IMR-90 (cell line): ENCODE measurements around the gene PRKD1. TPM values are rescaled to one million over a fixed set of nuclear protein-coding genes. Genes with fewer than 3 reads are reported as not detected.

Source experiments
- ATAC-seq: fragments of 200-7000 bp; cut with Tn5 transposase; 2 replicates; pipeline ENCODE4 v1.9.1; 2020; ENCODE audit warnings: low read depth, mild to moderate bottlenecking, moderate library complexity
- BruUV-seq: library from RNA; stranded (reverse); fragments of 400-500 nt; replicated peaks from 2 replicates; lab custom pipeline; 2021; lab: Mats Ljungman, UMichigan
- CTCF ChIA-PET: fragments of 300-600 bp; formaldehyde crosslinking; extraction: SDS; loops from one replicate; lab custom pipeline; 2021; ENCODE audit warnings: antibody characterized with exemption; lab: Yijun Ruan, JAX
- POLR2A ChIA-PET: fragments of 300-600 bp; sonication (Branson Sonifier 250); formaldehyde crosslinking; loops from one replicate; lab custom pipeline; 2022; ENCODE audit warnings: antibody characterized with exemption; ENCODE audit not compliant: unreplicated experiment; lab: Charles Lee
- DNase-seq: peaks from one replicate; pipeline ENCODE4 v3.0.0; 2013
- H2AFZ ChIP-seq: replicated peaks from 2 replicates; pipeline ENCODE3; 2013; ENCODE audit warnings: low read length, mild to moderate bottlenecking; ENCODE audit not compliant: poor library complexity
- H2AK5ac ChIP-seq: 2 replicates; pipeline ENCODE4 v1.6.1; 2013; ENCODE audit warnings: low read depth, low read length, inconsistent platforms
- H2AK9ac ChIP-seq: replicated peaks from 2 replicates; pipeline ENCODE3; 2013; ENCODE audit warnings: mild to moderate bottlenecking, low read depth, low read length, moderate library complexity; ENCODE audit not compliant: poor library complexity
- H2BK120ac ChIP-seq: 2 replicates; pipeline ENCODE4 v1.6.1; 2013; ENCODE audit warnings: low read depth, low read length, inconsistent platforms
- H2BK15ac ChIP-seq: 3 replicates; pipeline ENCODE4 v1.6.1; 2013; ENCODE audit warnings: low read depth, low read length, inconsistent platforms
- H2BK20ac ChIP-seq: 2 replicates; pipeline ENCODE4 v1.6.1; 2013; ENCODE audit warnings: low read depth, mild to moderate bottlenecking, inconsistent platforms, low read length, moderate library complexity
- H2BK5ac ChIP-seq: 2 replicates; pipeline ENCODE4 v1.6.1; 2013; ENCODE audit warnings: mild to moderate bottlenecking, low read depth, low read length, inconsistent platforms; ENCODE audit not compliant: poor library complexity, severe bottlenecking
- H3K14ac ChIP-seq: replicated peaks from 2 replicates; pipeline ENCODE4 v1.6.1; 2013; ENCODE audit warnings: low read depth, low read length, inconsistent platforms
- H3K18ac ChIP-seq: 2 replicates; pipeline ENCODE4 v1.6.1; 2013; ENCODE audit warnings: low read depth, low read length, control low read depth
- H3K23ac ChIP-seq: 2 replicates; pipeline ENCODE4 v1.6.1; 2013; ENCODE audit warnings: low read depth, low read length, inconsistent platforms
- H3K27ac ChIP-seq: 2 replicates; pipeline ENCODE4 v1.5.1; 2013; ENCODE audit warnings: mild to moderate bottlenecking, control low read depth, low read length; ENCODE audit not compliant: insufficient read depth
- H3K27me3 ChIP-seq: 2 replicates; pipeline ENCODE4 v1.6.1; 2013; ENCODE audit warnings: low read length; ENCODE audit not compliant: control insufficient read depth, insufficient read depth
- H3K36me3 ChIP-seq: 2 replicates; pipeline ENCODE4 v1.6.1; 2013; ENCODE audit warnings: low read length, mixed read lengths; ENCODE audit not compliant: control insufficient read depth, insufficient read depth
- H3K4ac ChIP-seq: 2 replicates; pipeline ENCODE4 v1.6.1; 2013; ENCODE audit warnings: low read depth, low read length, inconsistent platforms
- H3K4me1 ChIP-seq: 2 replicates; pipeline ENCODE4 v1.6.1; 2013; ENCODE audit warnings: low read length, mixed read lengths; ENCODE audit not compliant: control insufficient read depth, insufficient read depth
- H3K4me2 ChIP-seq: 2 replicates; pipeline ENCODE4 v1.6.1; 2013; ENCODE audit warnings: low read depth, mild to moderate bottlenecking, control low read depth, low read length, moderate library complexity
- H3K4me3 ChIP-seq: 2 replicates; pipeline ENCODE4 v1.5.1; 2013; ENCODE audit warnings: low read depth, mild to moderate bottlenecking, control low read depth, low read length, moderate library complexity; ENCODE audit not compliant: insufficient read depth
- H3K56ac ChIP-seq: 2 replicates; pipeline ENCODE4 v1.6.1; 2013; ENCODE audit warnings: low read length, inconsistent platforms; ENCODE audit not compliant: insufficient read depth; ENCODE audit errors: extremely low read depth
- H3K79me1 ChIP-seq, 2 experiments: 2 replicates each; pipeline ENCODE4 v1.6.1; 2013; ENCODE audit warnings: low read length in 2 of 2, inconsistent platforms in 1 of 2, low read depth in 1 of 2
- H3K9ac ChIP-seq: 2 replicates; pipeline ENCODE4 v1.6.1; 2013; ENCODE audit warnings: low read depth, low read length, control low read depth
- H3K9me1 ChIP-seq: 2 replicates; pipeline ENCODE4 v1.6.1; 2013; ENCODE audit warnings: low read length, inconsistent platforms; ENCODE audit not compliant: insufficient read depth
- H3K9me3 ChIP-seq: 2 replicates; pipeline ENCODE4 v1.6.1; 2013; ENCODE audit warnings: low read length; ENCODE audit not compliant: control insufficient read depth, insufficient read depth
- H4K20me1 ChIP-seq: 2 replicates; pipeline ENCODE4 v1.6.1; 2013; ENCODE audit warnings: low read length, inconsistent platforms; ENCODE audit not compliant: insufficient read depth
- H4K5ac ChIP-seq: 2 replicates; pipeline ENCODE4 v1.6.1; 2013; ENCODE audit warnings: mild to moderate bottlenecking, low read depth, low read length, control low read depth
- H4K8ac ChIP-seq, 2 experiments: 2 replicates each; pipeline ENCODE4 v1.6.1; 2013; ENCODE audit warnings: low read depth in 2 of 2, low read length in 2 of 2, control low read depth in 1 of 2, inconsistent platforms in 1 of 2
- H4K91ac ChIP-seq: 2 replicates; pipeline ENCODE4 v1.6.1; 2013; ENCODE audit warnings: low read depth, low read length, inconsistent platforms; ENCODE audit not compliant: insufficient read depth
- BHLHE40 ChIP-seq: fragments of 150-350 bp; IDR thresholded peaks from 2 replicates; pipeline ENCODE4 v1.6.1; 2016; ENCODE audit warnings: mild to moderate bottlenecking, low read depth, low read length
- CEBPB ChIP-seq: IDR thresholded peaks from 2 replicates; pipeline ENCODE4 v1.6.1; 2012; ENCODE audit warnings: low read depth, low read length, improper control_type of control experiment
- CHD1 ChIP-seq: IDR thresholded peaks from 2 replicates; pipeline ENCODE4 v1.6.1; 2012; ENCODE audit warnings: low read depth, low read length, improper control_type of control experiment
- FOS ChIP-seq: fragments of 150-350 bp; IDR thresholded peaks from 2 replicates; pipeline ENCODE4 v1.6.1; 2016; ENCODE audit warnings: low read depth, low read length
- MAFK ChIP-seq: IDR thresholded peaks from 2 replicates; pipeline ENCODE4 v1.6.1; 2012; ENCODE audit warnings: low read depth, low read length, improper control_type of control experiment
- MAZ ChIP-seq: IDR thresholded peaks from 2 replicates; pipeline ENCODE4 v1.6.1; 2012; ENCODE audit warnings: low read depth, mild to moderate bottlenecking, low read length, improper control_type of control experiment, moderate library complexity, borderline replicate concordance
- MXI1 ChIP-seq: IDR thresholded peaks from 2 replicates; pipeline ENCODE4 v1.6.1; 2012; ENCODE audit warnings: low read depth, mild to moderate bottlenecking, low read length, moderate library complexity, borderline replicate concordance
- NFE2L2 ChIP-seq: fragments of 150-350 bp; IDR thresholded peaks from 2 replicates; pipeline ENCODE4 v1.6.1; 2016; ENCODE audit warnings: low read depth, mild to moderate bottlenecking, low read length
- POLR2A ChIP-seq: IDR thresholded peaks from 2 replicates; pipeline ENCODE4 v1.6.1; 2012; ENCODE audit warnings: mild to moderate bottlenecking, low read depth, low read length
- RAD21 ChIP-seq: IDR thresholded peaks from 2 replicates; pipeline ENCODE4 v1.6.1; 2012; ENCODE audit warnings: low read length, improper control_type of control experiment
- RCOR1 ChIP-seq: IDR thresholded peaks from 2 replicates; pipeline ENCODE4 v1.6.1; 2012; ENCODE audit warnings: mild to moderate bottlenecking, low read length, improper control_type of control experiment; ENCODE audit not compliant: insufficient replicate concordance
- RFX5 ChIP-seq: IDR thresholded peaks from 2 replicates; pipeline ENCODE4 v1.8.0; 2012; ENCODE audit warnings: low read depth, mild to moderate bottlenecking, low read length, moderate library complexity
- SMC3 ChIP-seq: fragments of 150-350 bp; IDR thresholded peaks from 2 replicates; pipeline ENCODE4 v1.6.1; 2016; ENCODE audit warnings: low read depth, mild to moderate bottlenecking, antibody characterized with exemption, low read length, moderate library complexity
- WGBS, 2 experiments: methylation state at CpG; one replicate each; pipeline versions ENCODE4 v1.1.5 to v1.1.7; 2013; ENCODE audit warnings: missing lambda C conversion rate in 2 of 2; ENCODE audit not compliant: insufficient read length in 1 of 2; ENCODE audit errors: extremely low coverage in 2 of 2; 5-methylcytosine and 5-hydroxymethylcytosine counted together
- dilution Hi-C: fragments of 300-500 bp; cut with HindIII; formaldehyde crosslinking; loops from one replicate; pipeline ENCODE4 v1.14.3; 2018; ENCODE audit warnings: low sequenced_read_pairs; ENCODE audit not compliant: unreplicated experiment
- in situ Hi-C: fragments of 300-500 bp; cut with MboI; formaldehyde crosslinking; loops from 3 replicates; pipeline ENCODE4 v1.14.3; 2019; ENCODE audit warnings: low sequenced_read_pairs, inconsistent platforms, mixed read lengths
- intact Hi-C: fragments of 100-400 bp; cut with micrococcal nuclease; formaldehyde crosslinking; loops from 2 replicates; pipeline ENCODE4 v1.10.0; 2022
- polyA plus RNA-seq, 3 experiments: library from polyadenylated mRNA; depleted of rRNA; stranded (reverse); fragments of >200 nt; gene quantifications; 2 replicates each; pipeline ENCODE4 v1.2.3, GENCODE V29; 2012; ENCODE audit warnings: low replicate concordance in 1 of 3
- total RNA-seq: library from RNA; depleted of rRNA; stranded (reverse); fragments of >200 nt; gene quantifications from 2 replicates; pipeline ENCODE4 v1.2.3, GENCODE V29; 2012
- TF ChIP-seq, protein P1 (sequence below): fragments of 150-350 bp; IDR thresholded peaks from 2 replicates; pipeline ENCODE4 v1.6.1; 2016; ENCODE audit warnings: low read depth, mild to moderate bottlenecking, low read length, moderate library complexity, borderline replicate concordance
- TF ChIP-seq, protein P2 (sequence below): fragments of 150-350 bp; IDR thresholded peaks from 2 replicates; pipeline ENCODE4 v1.6.1; 2017; ENCODE audit warnings: mild to moderate bottlenecking, antibody characterized with exemption, low read length, low read depth
- TF ChIP-seq, protein P3 (sequence below): conservative IDR thresholded peaks from 2 replicates; pipeline ENCODE4 v1.5.1; 2012; ENCODE audit warnings: mild to moderate bottlenecking, low read depth, low read length, improper control_type of control experiment

PRKD1 gene
- total and polyA plus RNA-seq, 2 of the 4 experiments (the other 2 are of a cell fraction) = 12.9 to 14.2 TPM

DNA sequence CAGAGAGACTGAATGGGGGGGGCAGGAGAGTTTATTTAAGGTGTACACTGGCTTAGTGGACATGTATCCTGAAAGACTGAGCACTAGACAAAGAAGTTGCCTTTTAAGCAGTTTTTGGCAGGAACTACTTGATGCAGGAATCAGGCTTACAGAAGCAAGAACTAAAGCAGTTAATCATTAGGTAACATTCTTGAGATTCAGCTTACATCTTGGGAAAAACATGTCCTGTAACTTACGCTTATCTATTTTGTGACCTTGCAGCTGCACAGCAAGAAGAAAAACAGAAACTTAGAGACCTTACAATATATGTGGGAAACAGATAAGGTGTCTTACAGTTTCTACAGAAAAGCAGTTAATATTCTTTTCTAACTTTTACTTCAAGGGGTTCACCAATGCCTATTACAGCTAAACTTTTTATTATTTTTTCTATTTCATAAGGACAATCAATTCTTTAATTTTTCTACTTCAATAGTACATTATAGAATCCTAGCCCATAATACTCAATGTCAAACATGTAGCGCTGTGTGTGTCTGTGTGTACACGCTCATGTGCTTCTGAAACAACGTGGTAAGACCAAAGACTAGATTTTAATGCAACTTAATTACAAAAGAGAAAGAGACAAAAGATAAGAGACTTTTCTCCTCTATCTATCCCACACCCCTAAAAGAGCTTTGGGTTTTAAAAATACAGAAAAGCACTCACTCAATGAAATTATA is 276.9 kb downstream of the PRKD1 start:
- no TSS peak for BruUV-seq

More for the DNA sequence above, 276.9 kb downstream of the PRKD1 start:
- no peak overlapping the region for H2BK5ac ChIP-seq
- H2BK20ac ChIP-seq = no peak overlapping the region
- H3K18ac ChIP-seq = no peak overlapping the region
- WGBS, 2 experiments = no CpG with 5 or more reads among the region's 4 CpGs
- in situ Hi-C loops (no loop called here), intact Hi-C loops (no loop called here), dilution Hi-C loops (no loop called here)
- H3K27ac ChIP-seq = no peak overlapping the region
- no peak overlapping the region for H3K4me3 ChIP-seq
- no peak overlapping the region for H3K9ac ChIP-seq
- no peak overlapping the region for H3K56ac ChIP-seq
- no peak overlapping the region for H2AK5ac ChIP-seq
- H2BK15ac ChIP-seq = no peak overlapping the region
- no peak overlapping the region for H3K14ac ChIP-seq
- no peak overlapping the region for H4K5ac ChIP-seq
- H3K23ac ChIP-seq = no peak overlapping the region
- H4K8ac ChIP-seq = no peak overlapping the region
- H3K4me2 ChIP-seq = no peak overlapping the region
- no peaks in the 10 kb centered on the region for H4K20me1 ChIP-seq
- H2AFZ ChIP-seq = no peak overlapping the region
- H2BK120ac ChIP-seq = no peak overlapping the region
- CTCF ChIA-PET = no interaction called here
- TF ChIP-seq BHLHE40 (no peak), MAZ (no peak), MAFK (no peak), FOS (no peak), RFX5 (no peak), MXI1 (no peak), SMC3 (no peak), CEBPB (no peak), POLR2A (no peak), CHD1 (no peak), RCOR1 (no peak), NFE2L2 (no peak), RAD21 (no peak)
- TF ChIP-seq, protein P1, sequence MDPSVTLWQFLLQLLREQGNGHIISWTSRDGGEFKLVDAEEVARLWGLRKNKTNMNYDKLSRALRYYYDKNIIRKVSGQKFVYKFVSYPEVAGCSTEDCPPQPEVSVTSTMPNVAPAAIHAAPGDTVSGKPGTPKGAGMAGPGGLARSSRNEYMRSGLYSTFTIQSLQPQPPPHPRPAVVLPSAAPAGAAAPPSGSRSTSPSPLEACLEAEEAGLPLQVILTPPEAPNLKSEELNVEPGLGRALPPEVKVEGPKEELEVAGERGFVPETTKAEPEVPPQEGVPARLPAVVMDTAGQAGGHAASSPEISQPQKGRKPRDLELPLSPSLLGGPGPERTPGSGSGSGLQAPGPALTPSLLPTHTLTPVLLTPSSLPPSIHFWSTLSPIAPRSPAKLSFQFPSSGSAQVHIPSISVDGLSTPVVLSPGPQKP = no peak
- TF ChIP-seq, protein P2, sequence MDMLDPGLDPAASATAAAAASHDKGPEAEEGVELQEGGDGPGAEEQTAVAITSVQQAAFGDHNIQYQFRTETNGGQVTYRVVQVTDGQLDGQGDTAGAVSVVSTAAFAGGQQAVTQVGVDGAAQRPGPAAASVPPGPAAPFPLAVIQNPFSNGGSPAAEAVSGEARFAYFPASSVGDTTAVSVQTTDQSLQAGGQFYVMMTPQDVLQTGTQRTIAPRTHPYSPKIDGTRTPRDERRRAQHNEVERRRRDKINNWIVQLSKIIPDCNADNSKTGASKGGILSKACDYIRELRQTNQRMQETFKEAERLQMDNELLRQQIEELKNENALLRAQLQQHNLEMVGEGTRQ = no peak
- TF ChIP-seq, protein P3, sequence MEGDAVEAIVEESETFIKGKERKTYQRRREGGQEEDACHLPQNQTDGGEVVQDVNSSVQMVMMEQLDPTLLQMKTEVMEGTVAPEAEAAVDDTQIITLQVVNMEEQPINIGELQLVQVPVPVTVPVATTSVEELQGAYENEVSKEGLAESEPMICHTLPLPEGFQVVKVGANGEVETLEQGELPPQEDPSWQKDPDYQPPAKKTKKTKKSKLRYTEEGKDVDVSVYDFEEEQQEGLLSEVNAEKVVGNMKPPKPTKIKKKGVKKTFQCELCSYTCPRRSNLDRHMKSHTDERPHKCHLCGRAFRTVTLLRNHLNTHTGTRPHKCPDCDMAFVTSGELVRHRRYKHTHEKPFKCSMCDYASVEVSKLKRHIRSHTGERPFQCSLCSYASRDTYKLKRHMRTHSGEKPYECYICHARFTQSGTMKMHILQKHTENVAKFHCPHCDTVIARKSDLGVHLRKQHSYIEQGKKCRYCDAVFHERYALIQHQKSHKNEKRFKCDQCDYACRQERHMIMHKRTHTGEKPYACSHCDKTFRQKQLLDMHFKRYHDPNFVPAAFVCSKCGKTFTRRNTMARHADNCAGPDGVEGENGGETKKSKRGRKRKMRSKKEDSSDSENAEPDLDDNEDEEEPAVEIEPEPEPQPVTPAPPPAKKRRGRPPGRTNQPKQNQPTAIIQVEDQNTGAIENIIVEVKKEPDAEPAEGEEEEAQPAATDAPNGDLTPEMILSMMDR = no peak
- peaks cover 10% of the 10 kb centered on the region for H3K36me3 ChIP-seq
- H3K27me3 ChIP-seq = no peaks in the 10 kb centered on the region
- H3K9me3 ChIP-seq = peaks cover 28% of the 10 kb centered on the region
- no peaks in the 10 kb centered on the region for H3K79me1 ChIP-seq
- no peak overlapping the region for H3K4ac ChIP-seq
- no peaks in the 10 kb centered on the region for H3K9me1 ChIP-seq
- no peak for ATAC-seq
- DNase-seq = no peak
- H4K91ac ChIP-seq = no peak overlapping the region
- POLR2A ChIA-PET = no interaction called here
- H2AK9ac ChIP-seq = no peak overlapping the region
- no peaks in the 10 kb centered on the region; the same call in 1 of the 2 replicates for H3K4me1 ChIP-seq
